Skin of body (tissue), 2 donors: ENCODE measurements around the gene THBS1. TPM values are rescaled to one million over a fixed set of nuclear protein-coding genes. Genes with fewer than 3 reads are reported as not detected.

Source experiments
- DNase-seq: peaks from one replicate; lab custom pipeline; 2025; lab: John Stamatoyannopoulos, UW
- total RNA-seq: library from RNA; depleted of rRNA; stranded (reverse); fragments of >200 nt; gene quantifications from one replicate; pipeline ENCODE4 v1.2.3, GENCODE V29; 2014

Gene THBS1
- total RNA-seq, 1 donor from 2014 or later = 291 TPM

DNA sequence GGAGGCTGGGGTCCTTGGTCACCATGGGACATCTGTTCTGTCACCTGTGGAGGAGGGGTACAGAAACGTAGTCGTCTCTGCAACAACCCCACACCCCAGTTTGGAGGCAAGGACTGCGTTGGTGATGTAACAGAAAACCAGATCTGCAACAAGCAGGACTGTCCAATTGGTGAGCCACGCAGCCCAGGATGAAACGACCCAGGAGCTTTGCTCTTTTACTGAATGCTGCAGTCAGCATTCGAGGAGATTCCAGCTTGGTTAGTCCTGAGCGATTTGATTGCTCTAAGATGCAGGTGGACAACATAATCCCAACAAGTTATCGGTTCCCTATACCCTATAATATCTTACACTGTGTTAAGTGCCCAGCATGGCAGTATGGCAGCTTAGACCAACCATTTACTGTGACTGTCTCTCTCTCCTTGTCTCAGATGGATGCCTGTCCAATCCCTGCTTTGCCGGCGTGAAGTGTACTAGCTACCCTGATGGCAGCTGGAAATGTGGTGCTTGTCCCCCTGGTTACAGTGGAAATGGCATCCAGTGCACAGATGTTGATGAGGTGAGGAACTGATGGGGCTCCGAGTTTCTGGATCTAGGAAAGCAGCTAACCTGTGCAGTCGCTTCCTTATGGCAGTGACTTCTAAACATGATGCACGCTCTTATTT, 7.8 kb downstream of the THBS1 start:
- no peak for DNase-seq

DNA sequence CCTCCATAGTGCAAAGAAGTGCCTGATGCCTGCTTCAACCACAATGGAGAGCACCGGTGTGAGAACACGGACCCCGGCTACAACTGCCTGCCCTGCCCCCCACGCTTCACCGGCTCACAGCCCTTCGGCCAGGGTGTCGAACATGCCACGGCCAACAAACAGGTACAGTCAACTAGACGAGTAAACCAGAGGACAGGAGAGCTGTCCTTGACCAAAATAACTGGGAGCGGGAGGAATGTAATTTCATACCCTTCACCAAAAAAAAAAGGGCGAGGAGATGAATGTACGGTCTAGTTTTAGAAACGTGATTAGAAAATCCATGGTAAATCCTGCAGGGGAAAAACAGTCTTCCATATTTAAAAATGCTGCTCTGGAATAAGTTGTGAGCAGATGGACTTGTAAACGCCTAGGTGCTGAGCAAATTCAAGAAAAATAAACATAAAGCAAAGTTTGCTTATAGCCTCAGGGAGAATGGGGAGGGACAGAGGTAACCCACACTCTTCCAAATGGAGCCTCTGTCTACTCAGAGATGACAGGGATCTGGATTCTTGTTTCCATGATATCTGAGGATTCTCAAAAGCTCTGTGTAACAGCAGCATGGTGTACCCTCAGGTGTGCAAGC, 8.4 kb downstream of the THBS1 start:
- DNase-seq = no peak

DNA sequence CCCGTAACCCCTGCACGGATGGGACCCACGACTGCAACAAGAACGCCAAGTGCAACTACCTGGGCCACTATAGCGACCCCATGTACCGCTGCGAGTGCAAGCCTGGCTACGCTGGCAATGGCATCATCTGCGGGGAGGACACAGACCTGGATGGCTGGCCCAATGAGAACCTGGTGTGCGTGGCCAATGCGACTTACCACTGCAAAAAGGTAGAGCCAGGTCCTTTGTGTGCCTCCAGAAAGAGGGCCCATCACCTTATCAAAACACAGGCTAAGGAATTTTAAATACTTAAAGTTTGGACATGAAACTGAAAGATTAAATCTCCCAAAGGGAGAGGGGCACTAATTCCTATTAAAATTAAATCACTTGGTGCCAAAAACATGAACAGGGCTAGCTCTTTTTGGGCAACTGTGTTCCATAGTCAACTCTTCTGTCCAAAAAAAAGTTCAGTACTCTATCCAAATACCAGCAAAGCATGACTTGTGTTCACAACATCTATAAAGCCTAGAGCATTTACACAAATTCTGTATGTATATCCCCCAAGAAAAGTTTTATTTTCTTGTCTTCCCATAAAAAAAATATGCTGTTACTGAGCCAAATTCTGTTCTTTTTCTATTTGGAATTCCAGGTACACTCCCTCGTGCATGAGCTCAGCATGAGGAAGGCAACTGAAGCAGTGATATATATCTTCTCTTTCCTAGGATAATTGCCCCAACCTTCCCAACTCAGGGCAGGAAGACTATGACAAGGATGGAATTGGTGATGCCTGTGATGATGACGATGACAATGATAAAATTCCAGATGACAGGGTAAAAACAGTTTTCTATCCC, 9.2 kb downstream of the THBS1 start:
- no peak for DNase-seq

DNA sequence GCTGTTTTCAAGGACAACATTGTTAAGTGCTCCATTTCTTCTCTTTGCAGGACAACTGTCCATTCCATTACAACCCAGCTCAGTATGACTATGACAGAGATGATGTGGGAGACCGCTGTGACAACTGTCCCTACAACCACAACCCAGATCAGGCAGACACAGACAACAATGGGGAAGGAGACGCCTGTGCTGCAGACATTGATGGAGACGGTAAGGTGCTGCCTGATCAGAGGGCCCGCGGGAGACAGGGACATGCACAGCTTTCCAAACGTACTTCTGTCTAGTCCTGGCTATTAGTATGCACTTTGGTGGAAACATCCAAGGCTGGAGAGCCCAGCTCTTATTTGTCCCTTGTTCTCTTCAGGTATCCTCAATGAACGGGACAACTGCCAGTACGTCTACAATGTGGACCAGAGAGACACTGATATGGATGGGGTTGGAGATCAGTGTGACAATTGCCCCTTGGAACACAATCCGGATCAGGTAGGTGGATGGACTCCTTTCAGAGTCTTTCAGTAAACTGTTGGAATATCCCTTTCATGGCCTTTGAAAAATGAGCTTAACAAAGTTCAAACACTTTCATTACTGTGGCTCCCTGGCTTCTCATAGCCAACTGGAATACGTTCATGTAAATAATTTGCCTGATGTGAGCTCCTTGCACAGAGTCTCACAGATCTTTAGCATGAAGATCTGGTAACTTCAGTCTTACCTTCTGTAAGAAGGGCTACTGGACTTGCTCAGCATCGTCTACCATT, 10.4 kb downstream of the THBS1 start:
- DNase-seq = no peak

DNA sequence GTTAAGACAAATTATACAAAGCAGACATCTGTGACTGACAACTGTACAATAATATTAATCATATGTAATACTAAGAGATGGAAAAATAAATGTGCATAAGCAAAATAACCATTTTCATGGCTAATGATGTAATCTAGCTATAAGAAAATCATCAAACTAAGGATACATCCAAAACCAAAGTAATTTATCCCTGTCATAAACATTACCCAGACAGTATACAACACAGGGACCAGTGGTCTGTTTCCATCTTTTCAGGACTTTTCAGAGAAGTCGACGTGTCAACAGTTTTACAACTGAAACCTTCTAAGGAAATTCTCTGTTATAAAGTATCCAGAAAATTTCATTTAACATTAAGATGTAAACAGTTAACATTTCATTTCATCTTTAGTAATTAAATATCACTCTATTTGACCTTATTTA, 11.0 kb downstream of the THBS1 start:
- DNase-seq = no peak

DNA sequence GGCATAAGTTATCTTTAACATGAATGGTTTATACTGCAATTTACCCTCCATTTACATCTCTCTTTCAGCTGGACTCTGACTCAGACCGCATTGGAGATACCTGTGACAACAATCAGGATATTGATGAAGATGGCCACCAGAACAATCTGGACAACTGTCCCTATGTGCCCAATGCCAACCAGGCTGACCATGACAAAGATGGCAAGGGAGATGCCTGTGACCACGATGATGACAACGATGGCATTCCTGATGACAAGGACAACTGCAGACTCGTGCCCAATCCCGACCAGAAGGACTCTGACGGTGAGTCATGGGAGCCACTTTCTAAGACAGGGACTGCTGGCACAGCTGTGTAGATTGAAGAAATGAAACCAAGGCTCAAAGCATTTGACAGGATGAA, 11.6 kb downstream of the THBS1 start:
- DNase-seq = no peak

DNA sequence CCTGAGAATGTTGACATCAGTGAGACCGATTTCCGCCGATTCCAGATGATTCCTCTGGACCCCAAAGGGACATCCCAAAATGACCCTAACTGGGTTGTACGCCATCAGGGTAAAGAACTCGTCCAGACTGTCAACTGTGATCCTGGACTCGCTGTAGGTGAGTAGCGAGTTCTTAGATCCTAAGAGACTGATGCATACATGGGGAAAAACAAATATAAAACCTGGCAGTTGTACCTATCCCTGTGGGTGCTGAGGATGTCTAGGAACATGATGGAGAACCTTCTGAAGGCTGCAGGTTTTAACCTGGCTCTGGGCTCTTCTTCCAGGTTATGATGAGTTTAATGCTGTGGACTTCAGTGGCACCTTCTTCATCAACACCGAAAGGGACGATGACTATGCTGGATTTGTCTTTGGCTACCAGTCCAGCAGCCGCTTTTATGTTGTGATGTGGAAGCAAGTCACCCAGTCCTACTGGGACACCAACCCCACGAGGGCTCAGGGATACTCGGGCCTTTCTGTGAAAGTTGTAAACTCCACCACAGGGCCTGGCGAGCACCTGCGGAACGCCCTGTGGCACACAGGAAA, 12.3 kb downstream of the THBS1 start:
- DNase-seq = no peak

DNA sequence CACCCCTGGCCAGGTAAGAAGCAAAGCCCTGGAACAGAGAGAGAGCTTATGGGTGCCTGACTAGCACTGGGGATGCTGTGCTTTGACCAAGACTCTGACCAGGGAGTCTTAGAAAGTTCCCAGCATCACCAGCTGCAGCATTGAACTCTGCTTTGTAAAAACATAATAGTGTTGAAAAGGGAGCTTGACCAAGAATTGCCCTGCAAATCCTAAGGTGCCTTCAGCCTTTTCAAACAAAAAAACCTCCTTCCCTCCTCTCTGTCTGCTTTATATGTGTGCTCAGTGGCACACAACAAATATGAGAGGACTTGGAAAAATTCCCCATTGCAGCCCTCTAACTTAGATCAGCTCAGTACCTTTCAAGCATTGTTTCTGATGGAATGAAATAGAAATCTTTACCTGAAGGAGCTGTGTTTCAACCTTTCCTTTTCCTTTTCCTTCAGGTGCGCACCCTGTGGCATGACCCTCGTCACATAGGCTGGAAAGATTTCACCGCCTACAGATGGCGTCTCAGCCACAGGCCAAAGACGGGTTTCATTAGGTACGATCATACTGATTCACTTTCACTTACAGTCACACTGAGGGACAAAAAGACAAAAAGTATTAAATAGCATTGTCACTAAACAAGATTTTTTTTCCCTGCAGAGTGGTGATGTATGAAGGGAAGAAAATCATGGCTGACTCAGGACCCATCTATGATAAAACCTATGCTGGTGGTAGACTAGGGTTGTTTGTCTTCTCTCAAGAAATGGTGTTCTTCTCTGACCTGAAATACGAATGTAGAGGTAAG, 13.0 kb downstream of the THBS1 start:
- DNase-seq = no peak

DNA sequence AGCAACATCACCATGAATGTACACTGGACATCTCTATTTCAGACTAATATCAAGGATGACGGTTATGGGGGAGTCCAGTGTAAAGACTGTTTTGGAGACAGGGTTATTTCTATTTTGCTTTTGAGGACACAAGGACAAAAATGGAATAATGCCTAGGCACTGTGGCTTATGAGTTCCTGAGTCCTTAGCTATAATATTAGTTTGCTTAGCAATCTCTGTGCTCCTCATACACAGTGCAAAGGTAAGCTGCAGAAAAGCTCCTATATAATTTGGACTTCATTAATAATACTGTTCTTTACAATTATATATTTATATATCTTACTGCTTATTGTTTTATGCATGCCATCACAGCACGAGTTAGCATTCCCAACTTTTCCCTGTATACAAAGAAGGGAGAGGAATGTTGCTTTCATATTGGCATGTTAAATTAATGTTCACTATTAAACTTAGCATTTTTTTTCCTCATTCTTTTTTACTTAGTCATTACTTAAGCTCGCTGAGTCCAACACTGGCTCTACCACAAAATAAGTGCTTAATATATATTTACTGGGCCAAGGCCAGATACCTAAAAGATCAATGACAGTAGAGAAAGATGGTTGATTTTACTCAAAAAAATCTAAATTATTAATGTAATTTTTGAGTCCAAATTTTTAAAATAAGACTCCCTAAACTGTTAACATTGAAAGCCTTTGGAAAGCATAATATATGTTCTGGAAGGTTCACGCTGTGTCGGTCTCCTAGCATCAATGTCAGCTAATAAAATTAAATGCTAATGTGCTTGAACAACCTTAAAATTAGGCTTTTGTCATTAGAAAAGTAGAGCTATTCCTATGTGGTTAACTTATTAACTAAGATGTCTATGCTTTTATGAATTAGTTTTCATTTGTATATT, 13.8 kb downstream of the THBS1 start:
- DNase-seq = no peak

DNA sequence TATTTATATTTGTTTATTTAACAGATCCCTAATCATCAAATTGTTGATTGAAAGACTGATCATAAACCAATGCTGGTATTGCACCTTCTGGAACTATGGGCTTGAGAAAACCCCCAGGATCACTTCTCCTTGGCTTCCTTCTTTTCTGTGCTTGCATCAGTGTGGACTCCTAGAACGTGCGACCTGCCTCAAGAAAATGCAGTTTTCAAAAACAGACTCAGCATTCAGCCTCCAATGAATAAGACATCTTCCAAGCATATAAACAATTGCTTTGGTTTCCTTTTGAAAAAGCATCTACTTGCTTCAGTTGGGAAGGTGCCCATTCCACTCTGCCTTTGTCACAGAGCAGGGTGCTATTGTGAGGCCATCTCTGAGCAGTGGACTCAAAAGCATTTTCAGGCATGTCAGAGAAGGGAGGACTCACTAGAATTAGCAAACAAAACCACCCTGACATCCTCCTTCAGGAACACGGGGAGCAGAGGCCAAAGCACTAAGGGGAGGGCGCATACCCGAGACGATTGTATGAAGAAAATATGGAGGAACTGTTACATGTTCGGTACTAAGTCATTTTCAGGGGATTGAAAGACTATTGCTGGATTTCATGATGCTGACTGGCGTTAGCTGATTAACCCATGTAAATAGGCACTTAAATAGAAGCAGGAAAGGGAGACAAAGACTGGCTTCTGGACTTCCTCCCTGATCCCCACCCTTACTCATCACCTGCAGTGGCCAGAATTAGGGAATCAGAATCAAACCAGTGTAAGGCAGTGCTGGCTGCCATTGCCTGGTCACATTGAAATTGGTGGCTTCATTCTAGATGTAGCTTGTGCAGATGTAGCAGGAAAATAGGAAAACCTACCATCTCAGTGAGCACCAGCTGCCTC, 14.7 kb downstream of the THBS1 start:
- DNase-seq = no peak

DNA sequence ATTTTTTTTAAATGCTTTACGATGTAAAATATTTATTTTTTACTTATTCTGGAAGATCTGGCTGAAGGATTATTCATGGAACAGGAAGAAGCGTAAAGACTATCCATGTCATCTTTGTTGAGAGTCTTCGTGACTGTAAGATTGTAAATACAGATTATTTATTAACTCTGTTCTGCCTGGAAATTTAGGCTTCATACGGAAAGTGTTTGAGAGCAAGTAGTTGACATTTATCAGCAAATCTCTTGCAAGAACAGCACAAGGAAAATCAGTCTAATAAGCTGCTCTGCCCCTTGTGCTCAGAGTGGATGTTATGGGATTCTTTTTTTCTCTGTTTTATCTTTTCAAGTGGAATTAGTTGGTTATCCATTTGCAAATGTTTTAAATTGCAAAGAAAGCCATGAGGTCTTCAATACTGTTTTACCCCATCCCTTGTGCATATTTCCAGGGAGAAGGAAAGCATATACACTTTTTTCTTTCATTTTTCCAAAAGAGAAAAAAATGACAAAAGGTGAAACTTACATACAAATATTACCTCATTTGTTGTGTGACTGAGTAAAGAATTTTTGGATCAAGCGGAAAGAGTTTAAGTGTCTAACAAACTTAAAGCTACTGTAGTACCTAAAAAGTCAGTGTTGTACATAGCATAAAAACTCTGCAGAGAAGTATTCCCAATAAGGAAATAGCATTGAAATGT, 15.6 kb downstream of the THBS1 start:
- DNase-seq = no peak

DNA sequence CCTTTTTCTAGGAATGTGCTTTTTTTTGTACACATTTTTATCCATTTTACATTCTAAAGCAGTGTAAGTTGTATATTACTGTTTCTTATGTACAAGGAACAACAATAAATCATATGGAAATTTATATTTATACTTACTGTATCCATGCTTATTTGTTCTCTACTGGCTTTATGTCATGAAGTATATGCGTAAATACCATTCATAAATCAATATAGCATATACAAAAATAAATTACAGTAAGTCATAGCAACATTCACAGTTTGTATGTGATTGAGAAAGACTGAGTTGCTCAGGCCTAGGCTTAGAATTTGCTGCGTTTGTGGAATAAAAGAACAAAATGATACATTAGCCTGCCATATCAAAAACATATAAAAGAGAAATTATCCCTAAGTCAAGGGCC, 16.5 kb downstream of the THBS1 start:
- DNase-seq = no peak

DNA sequence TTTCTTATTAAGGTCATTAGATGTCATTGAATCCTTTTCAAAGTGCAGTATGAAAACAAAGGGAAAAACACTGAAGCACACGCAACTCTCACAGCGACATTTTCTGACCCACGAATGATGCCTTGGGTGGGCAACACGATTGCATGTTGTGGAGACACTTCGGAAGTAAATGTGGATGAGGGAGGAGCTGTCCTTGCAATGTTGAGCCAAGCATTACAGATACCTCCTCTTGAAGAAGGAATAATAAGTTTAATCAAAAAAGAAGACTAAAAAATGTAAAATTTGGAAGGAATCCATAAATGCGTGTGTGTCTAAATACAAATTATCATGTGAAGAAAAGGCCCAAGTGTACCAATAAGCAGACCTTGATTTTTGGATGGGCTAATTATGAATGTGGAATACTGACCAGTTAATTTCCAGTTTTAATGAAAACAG, 16.9 kb downstream of the THBS1 start:
- no peak for DNase-seq

DNA sequence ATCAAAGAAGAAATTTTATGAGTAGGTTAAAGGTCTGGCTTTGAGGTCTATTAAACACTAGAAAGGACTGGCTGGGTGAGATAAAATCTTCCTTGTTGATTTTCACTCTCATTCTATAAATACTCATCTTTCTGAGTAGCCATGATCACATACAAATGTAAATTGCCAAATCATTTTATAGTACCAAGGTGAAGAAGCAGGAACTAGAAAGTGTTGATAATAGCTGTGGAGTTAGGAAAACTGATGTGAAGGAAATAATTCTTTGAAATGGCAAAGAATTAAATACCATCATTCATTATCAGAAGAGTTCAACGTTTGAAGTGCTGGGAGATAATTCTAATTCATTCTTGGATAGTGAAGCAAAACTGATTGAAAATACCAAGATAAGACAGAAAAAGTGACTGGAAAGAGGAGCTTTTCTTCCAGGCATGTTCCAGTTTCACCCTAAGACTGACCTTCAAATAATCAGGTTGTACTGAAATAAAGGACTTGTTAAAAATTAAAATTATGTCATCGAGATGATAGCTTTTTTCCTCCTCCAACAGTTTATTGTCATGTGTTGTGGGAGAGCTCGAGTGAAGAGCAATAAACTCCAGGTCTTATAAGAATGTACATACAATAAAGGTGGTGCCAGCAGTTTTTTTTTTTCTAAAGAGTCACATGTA, 17.4 kb downstream of the THBS1 start:
- no peak for DNase-seq

DNA sequence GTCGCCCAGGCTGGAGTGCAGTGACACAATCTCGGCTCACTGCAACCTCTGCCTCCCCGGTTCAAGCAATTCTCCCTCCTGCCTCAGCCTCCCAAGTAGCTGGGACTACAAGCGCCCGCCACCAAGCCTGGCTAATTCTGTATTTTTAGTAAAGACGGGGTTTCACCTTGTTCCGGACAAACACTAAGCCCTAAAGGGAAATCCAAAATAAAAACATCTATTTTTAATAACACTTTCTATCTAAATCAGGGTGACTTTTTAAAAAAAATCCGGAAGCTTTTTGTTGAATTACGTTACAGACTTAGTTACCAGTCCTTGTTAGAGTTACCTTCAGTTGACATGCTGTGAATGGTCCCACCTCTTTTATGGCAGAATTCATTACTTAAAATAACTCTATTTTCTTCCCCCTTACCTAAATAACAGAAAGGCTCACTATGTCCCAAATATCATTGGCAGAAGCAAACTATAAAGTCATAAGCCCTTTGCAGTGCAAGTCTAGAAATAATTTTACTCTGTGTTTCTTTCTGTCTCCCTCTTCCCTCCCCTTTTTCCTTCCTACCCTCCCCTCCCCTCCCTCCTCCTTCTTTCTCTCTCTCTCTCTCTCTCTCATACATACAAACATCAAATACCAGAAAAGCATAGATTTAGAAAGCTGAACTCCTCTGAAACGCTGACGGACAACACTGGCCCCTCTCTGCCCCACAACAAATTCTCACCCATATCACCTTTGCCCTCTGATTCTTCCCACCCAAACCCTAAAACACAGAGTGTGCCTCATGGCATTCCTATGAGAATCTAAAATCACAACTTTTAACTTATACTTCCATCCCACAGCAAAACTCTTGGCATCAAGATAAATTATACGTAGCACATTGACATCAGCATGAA, 18.3 kb downstream of the THBS1 start:
- no peak for DNase-seq

DNA sequence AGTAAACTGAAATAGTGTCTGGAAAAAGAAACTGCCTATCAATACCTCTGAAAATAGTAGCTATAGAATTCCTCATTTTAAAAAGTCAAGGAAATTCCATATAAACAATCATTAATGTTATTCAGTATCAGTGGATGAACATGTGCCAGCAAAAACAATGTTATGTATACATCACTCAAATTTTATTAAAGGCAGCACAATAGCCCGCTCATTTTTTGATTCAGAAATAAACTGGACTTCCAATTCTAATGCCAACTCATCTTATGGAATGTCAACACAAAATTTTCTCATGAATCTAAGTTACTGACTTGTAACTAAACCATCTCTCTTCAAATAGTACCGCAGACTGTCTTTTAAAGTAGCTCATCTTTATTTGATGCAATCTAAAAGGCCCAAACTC, 19.0 kb downstream of the THBS1 start:
- DNase-seq = no peak
